Ascending aorta (tissue), 2 donors: ENCODE results near the gene CEP126. TPM values are rescaled to one million over a fixed set of nuclear protein-coding genes. Genes with fewer than 3 reads are reported as not detected.

Experiments used
- DNase-seq, 2 donors: peaks; one replicate each; pipeline ENCODE4 v3.0.0-alpha.2; 2019; ENCODE audit warnings: low spot score in 2 of 2
- H3K27ac ChIP-seq, 2 donors: fragments of 200-600 bp; sonication (generic); one replicate each; pipeline ENCODE4 v1.5.1; 2016 to 2017; ENCODE audit warnings: mild to moderate bottlenecking in 1 of 2
- H3K27me3 ChIP-seq: fragments of 200-600 bp; sonication (generic); one replicate; pipeline ENCODE4 v1.5.1; 2017
- H3K36me3 ChIP-seq, 2 donors: fragments of 200-600 bp; sonication (generic); one replicate each; pipeline ENCODE4 v1.5.1; 2016
- H3K4me1 ChIP-seq, 2 donors: fragments of 200-600 bp; sonication (generic); one replicate each; pipeline ENCODE4 v1.5.1; 2016 to 2017; ENCODE audit warnings: mild to moderate bottlenecking in 1 of 2
- H3K4me3 ChIP-seq, 2 donors: fragments of 200-600 bp; sonication (generic); one replicate each; pipeline ENCODE4 v1.5.1; 2016 to 2017; ENCODE audit warnings: mild to moderate bottlenecking in 1 of 2
- H3K9me3 ChIP-seq, 2 donors: fragments of 200-600 bp; sonication (generic); one replicate each; pipeline ENCODE4 v1.5.1; 2016
- CTCF ChIP-seq, 3 experiments: fragments of 200-600 bp in 2 of 3; fragments of 450-650 bp in 1 of 3; sonication (generic) in 2 of 3; IDR thresholded peaks; one replicate each; pipeline ENCODE4 v1.5.1; 2016 to 2019; ENCODE audit warnings: antibody characterized with exemption in 3 of 3, mild to moderate bottlenecking in 1 of 3, moderate library complexity in 1 of 3
- intact Hi-C: fragments of 100-400 bp; cut with DNase I; formaldehyde crosslinking; loops from one replicate; pipeline ENCODE4 v1.15.1; 2023
- total RNA-seq: library from RNA; depleted of rRNA; stranded (reverse); fragments of >200 nt; gene quantifications from one replicate; pipeline ENCODE4 v1.1.0, GENCODE V29; 2016

Gene CEP126
- total RNA-seq = 7.2 TPM

GRCh38 chr11:101914738-101915426 lies at the start of gene CEP126:
Gene CEP126, plus strand, starts transcription at chr11:101915010. Its CDS starts 275 bp downstream, at chr11:101915285.
- no peaks in the 10 kb centered on the region for H3K9me3 ChIP-seq
- H3K27ac ChIP-seq = peak within 1 kb of the TSS; percentile 86 to 97
- H3K27me3 ChIP-seq = no peaks in the 10 kb centered on the region
- H3K4me3 ChIP-seq = peak within 1 kb of the TSS; percentile 46 to 74
- peak; percentile 40 to 59 (median 42) for TF ChIP-seq CTCF (IDR thresholded peaks at IDR 0.05)
- peaks cover 6 to 9% of the 10 kb centered on the region in 2 donors for H3K4me1 ChIP-seq
- intact Hi-C loops = loop anchor here (2.0 to 10.0 kb wide), 7 partner anchors 53 to 1180 kb away; partner anchors contain the start of genes BIRC2, DCUN1D5, PGR and YAP1
- no peaks in the 10 kb centered on the region for H3K36me3 ChIP-seq
- DNase-seq = peak; percentile 77 to 98

GRCh38 chr11:101866619-101867491 lies 48.0 kb upstream of the CEP126 start:
- Histone ChIP-seq H3K4me3 (no peak overlapping the region), H3K9me3 (no peaks in the 10 kb centered on the region), H3K4me1 (no peaks in the 10 kb centered on the region), H3K27me3 (no peaks in the 10 kb centered on the region), H3K36me3 (no peaks in the 10 kb centered on the region), H3K27ac (no peak overlapping the region)
- TF ChIP-seq CTCF (IDR thresholded peaks at IDR 0.05) = no peak
- no peak for DNase-seq
- intact Hi-C loops = loop anchor here (10.0 kb wide), 2 partner anchors 108 to 238 kb away; no protein-coding TSS in a partner anchor

GRCh38 chr11:101867951-101868350 lies 46.9 kb upstream of the CEP126 start:
- Histone ChIP-seq H3K27me3 (no peaks in the 10 kb centered on the region), H3K36me3 (no peaks in the 10 kb centered on the region), H3K4me3 (no peak overlapping the region), H3K4me1 (no peaks in the 10 kb centered on the region), H3K9me3 (no peaks in the 10 kb centered on the region), H3K27ac (no peak overlapping the region)
- DNase-seq = no peak
- intact Hi-C loops = loop anchor here (10.0 kb wide), 2 partner anchors 107 to 237 kb away; no protein-coding TSS in a partner anchor
- TF ChIP-seq CTCF (IDR thresholded peaks at IDR 0.05) = no peak

GRCh38 chr11:101870510-101870909 lies 44.3 kb upstream of the CEP126 start:
- no peaks in the 10 kb centered on the region for H3K9me3 ChIP-seq
- DNase-seq = no peak
- no peak overlapping the region for H3K4me3 ChIP-seq
- TF ChIP-seq CTCF (IDR thresholded peaks at IDR 0.05) = no peak
- H3K36me3 ChIP-seq = no peaks in the 10 kb centered on the region
- intact Hi-C loops = no loop called here
- no peaks in the 10 kb centered on the region for H3K27me3 ChIP-seq
- no peaks in the 10 kb centered on the region for H3K4me1 ChIP-seq
- H3K27ac ChIP-seq = no peak overlapping the region

GRCh38 chr11:101872171-101872882 lies 42.5 kb upstream of the CEP126 start:
- Histone ChIP-seq H3K36me3 (no peaks in the 10 kb centered on the region), H3K27me3 (no peaks in the 10 kb centered on the region), H3K4me1 (no peaks in the 10 kb centered on the region), H3K9me3 (no peaks in the 10 kb centered on the region), H3K27ac (no peak overlapping the region), H3K4me3 (no peak overlapping the region)
- intact Hi-C loops = no loop called here
- DNase-seq = no peak
- no peak for TF ChIP-seq CTCF (IDR thresholded peaks at IDR 0.05)
